ENCODE data around the gene KSR1. TPM values are rescaled to one million over a fixed set of nuclear protein-coding genes. Genes with fewer than 3 reads are reported as not detected.

KSR1 gene
- total RNA-seq, 4 donors from 2014 or later = 17.7 to 77.0 (median 34.6) TPM

GRCh38 chr17:27475981-27476895 lies 20.0 kb downstream of the KSR1 start:
- H3K27ac ChIP-seq = no peak overlapping the region
- no peak for TF ChIP-seq CTCF (IDR thresholded peaks at IDR 0.05)
- no peak for TF ChIP-seq POLR2A (IDR thresholded peaks at IDR 0.05)
- no peak overlapping the region for H3K4me3 ChIP-seq
- H3K27me3 ChIP-seq = no peaks in the 10 kb centered on the region
- intact Hi-C loops (cut with DNase I; ENCODE audit: low total_unique reads) = no loop called here
- DNase-seq = no peak
- H3K4me1 ChIP-seq = no peaks in the 10 kb centered on the region
- H3K36me3 ChIP-seq = no peaks in the 10 kb centered on the region
- no peaks in the 10 kb centered on the region for H3K9me3 ChIP-seq

GRCh38 chr17:27477050-27477888 lies 21.0 kb downstream of the KSR1 start:
- Histone ChIP-seq H3K4me1 (no peaks in the 10 kb centered on the region), H3K27me3 (no peaks in the 10 kb centered on the region), H3K9me3 (no peaks in the 10 kb centered on the region), H3K4me3 (no peak overlapping the region), H3K36me3 (no peaks in the 10 kb centered on the region), H3K27ac (no peak overlapping the region)
- intact Hi-C loops (cut with DNase I; ENCODE audit: low total_unique reads) = no loop called here
- DNase-seq = no peak
- no peak for TF ChIP-seq CTCF (IDR thresholded peaks at IDR 0.05)
- TF ChIP-seq POLR2A (IDR thresholded peaks at IDR 0.05) = no peak

GRCh38 chr17:27477971-27478684 lies 21.9 kb downstream of the KSR1 start:
- TF ChIP-seq CTCF (IDR thresholded peaks at IDR 0.05) = no peak
- H3K27me3 ChIP-seq = no peaks in the 10 kb centered on the region
- DNase-seq = no peak
- intact Hi-C loops (cut with DNase I; ENCODE audit: low total_unique reads) = no loop called here
- H3K27ac ChIP-seq = no peak overlapping the region
- no peaks in the 10 kb centered on the region for H3K36me3 ChIP-seq
- H3K4me3 ChIP-seq = no peak overlapping the region
- H3K4me1 ChIP-seq = no peaks in the 10 kb centered on the region
- no peaks in the 10 kb centered on the region for H3K9me3 ChIP-seq

GRCh38 chr17:27478901-27479538 lies 22.8 kb downstream of the KSR1 start:
- no peak for DNase-seq
- Histone ChIP-seq H3K4me3 (no peak overlapping the region), H3K27ac (no peak overlapping the region), H3K36me3 (no peaks in the 10 kb centered on the region), H3K27me3 (no peaks in the 10 kb centered on the region), H3K4me1 (no peaks in the 10 kb centered on the region), H3K9me3 (no peaks in the 10 kb centered on the region)
- intact Hi-C loops (cut with DNase I; ENCODE audit: low total_unique reads) = no loop called here
- no peak for TF ChIP-seq POLR2A (IDR thresholded peaks at IDR 0.05)
- TF ChIP-seq CTCF (IDR thresholded peaks at IDR 0.05) = no peak

Measured in uterus (tissue), 4 donors.